ENCODE results near the gene KRTAP10-4.

KRTAP10-4 gene

DNA sequence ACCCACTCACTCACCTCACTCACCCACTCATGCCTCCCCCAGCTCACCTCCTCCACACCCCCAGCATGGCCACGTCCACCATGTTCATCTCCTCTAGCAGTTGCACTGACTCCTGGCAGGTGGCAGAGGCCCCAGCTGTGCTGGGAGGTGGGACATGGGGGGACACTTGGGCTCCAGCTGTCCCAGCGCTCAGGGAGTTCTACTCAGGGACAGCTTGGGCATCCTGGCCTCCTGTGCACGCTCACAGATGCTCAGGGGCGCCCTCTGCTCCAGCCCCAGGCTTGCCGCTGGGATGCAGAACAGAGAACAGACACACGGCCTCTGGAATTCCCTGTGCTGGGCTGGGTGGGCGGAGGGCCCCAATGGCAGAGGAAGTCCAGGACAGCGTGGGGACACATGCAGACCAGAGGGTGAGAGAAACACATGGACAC is 43.6 kb downstream of the KRTAP10-4 start:
- no peak for DNase-seq (ENCODE audit: low read depth)

DNA sequence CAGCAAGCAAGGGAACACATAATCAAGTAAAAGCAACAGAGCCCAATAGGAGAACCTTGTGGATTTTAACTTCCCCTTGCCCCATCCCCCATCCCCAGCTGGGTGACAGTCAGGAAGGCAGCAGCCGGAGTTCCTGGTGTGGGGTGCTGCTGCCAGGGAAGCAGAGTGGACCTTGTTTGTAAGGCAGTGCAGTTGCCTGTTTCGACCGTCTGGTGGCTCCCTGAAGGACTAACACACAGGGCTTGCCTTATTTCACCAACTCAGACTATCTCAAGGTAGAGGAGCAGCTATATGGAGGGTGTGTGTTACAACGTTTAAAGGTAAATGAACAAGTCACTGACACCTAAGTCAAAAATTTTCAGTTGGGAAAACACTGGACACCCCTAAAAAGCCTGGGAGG is 45.0 kb downstream of the KRTAP10-4 start:
- no peak for DNase-seq (ENCODE audit: low read depth)

DNA sequence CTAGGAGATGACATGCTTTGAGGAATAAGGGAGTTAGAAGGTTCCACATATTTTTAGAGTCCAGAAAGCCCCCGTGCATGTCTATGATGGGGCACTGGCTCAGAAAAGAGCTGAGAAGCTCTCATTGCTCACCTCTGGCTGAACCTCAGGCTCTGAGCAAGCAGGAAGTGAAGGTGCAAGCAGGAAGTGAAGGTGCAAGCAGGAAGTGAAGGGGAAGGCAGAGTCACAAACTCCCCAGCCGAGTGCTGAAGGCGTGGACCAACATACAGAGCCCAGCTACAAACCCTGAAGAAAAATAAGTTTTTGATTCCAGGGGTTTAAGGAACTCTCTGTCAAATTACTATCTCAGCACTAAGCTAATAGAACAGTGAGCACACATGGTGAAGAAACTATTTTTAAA is 45.4 kb downstream of the KRTAP10-4 start:
- no peak for DNase-seq (ENCODE audit: low read depth)

DNA sequence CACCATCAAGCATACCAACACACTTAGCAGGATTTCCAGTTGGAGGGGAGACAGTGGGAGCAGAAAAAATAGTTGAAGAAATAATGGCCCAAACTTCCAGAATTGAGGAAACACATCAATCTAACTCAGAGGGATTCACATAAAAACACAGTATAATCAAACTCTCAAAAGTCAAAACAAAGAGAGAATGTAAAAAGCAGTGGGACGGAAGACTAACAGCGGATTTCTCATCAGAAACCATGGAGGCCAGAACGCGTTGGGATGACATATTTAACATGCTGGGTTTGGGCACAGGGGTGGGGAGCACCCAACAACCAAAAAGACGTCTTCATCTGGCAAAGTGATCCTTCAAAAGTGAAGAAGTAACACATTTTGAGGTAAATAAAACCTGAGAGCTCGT is 46.4 kb downstream of the KRTAP10-4 start:
- no peak for DNase-seq (ENCODE audit: low read depth)

DNA sequence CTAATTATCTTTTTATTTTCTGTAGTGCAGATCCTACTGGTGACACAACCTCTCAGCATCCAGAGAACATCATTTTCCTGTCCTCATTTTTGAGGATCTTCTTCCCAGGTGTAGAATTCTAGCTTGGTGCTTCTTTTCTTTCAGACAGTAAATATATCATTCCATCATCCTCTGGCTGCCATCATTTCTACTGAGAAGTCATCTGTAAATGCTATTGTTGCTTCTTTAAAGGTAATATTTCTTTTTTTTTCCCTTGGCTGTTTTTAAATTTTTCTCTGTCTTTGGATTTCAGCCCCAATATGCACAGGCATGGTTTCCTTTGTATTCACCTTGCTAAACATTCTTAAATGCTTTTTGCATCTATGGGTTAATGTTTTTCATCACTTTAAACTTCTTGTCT is 50.0 kb downstream of the KRTAP10-4 start:
- DNase-seq (ENCODE audit: low read depth), result no peak

Data from GM04504 (cell line).